Measurements from ENCODE around the gene KCNQ2.

GRCh38 chr20:63357921-63358905 is 114.2 kb downstream of the KCNQ2 start:
- TF ChIP-seq ZNF274 (IDR thresholded peaks at IDR 0.05; ENCODE audit: low read depth, low read length): no peak
- TF ChIP-seq YY1 (IDR thresholded peaks at IDR 0.05; ENCODE audit: insufficient read depth, insufficient read length): no peak
- no peak for TF ChIP-seq SUZ12 (IDR thresholded peaks at IDR 0.05; ENCODE audit: extremely low read depth, insufficient read depth, insufficient read length)

Data from NT2/D1 (cell line).